Panc1 (cell line): ENCODE data around the gene COL9A2.

ENCODE experiments used
- CTCF ChIP-seq: fragments of 450-650 bp; IDR thresholded peaks from 2 replicates; pipeline ENCODE4 v1.5.1; 2017; ENCODE audit warnings: mild to moderate bottlenecking
- POLR2AphosphoS5 ChIP-seq: IDR thresholded peaks from 2 replicates; pipeline ENCODE4 v1.6.1; 2012; ENCODE audit warnings: mild to moderate bottlenecking, low read depth, low read length, moderate library complexity
- REST ChIP-seq, 2 experiments: IDR thresholded peaks; 2 replicates each; pipeline ENCODE4 v1.6.1; 2011 to 2012; ENCODE audit warnings: low read depth in 2 of 2, control low read depth in 1 of 2, low read length in 1 of 2, mild to moderate bottlenecking in 1 of 2, moderate library complexity in 1 of 2; ENCODE audit not compliant: insufficient read depth in 1 of 2
- SIN3A ChIP-seq: IDR thresholded peaks from 2 replicates; pipeline ENCODE4 v1.6.1; 2012; ENCODE audit warnings: low read depth, mild to moderate bottlenecking, low read length, moderate library complexity, borderline replicate concordance; ENCODE audit not compliant: insufficient read depth

GRCh38 chr1:40251456-40251855 is 65.6 kb downstream of the COL9A2 start:
- TF ChIP-seq CTCF (no peak), POLR2AphosphoS5 (no peak), SIN3A (no peak), REST (IDR thresholded peaks at IDR 0.05; ENCODE audit: insufficient read depth in 1 of 2, low read depth in 2 of 2, low read length in 1 of 2) (no peak)
